GM19193 (cell line): ENCODE data around the gene CDHR3.

ENCODE experiments used
- POLR2A ChIP-seq: IDR thresholded peaks from 4 replicates; pipeline ENCODE4 v1.6.1; 2011; ENCODE audit not compliant: insufficient read depth, insufficient read length; ENCODE audit errors: extremely low read depth

CDHR3 gene, protein sequence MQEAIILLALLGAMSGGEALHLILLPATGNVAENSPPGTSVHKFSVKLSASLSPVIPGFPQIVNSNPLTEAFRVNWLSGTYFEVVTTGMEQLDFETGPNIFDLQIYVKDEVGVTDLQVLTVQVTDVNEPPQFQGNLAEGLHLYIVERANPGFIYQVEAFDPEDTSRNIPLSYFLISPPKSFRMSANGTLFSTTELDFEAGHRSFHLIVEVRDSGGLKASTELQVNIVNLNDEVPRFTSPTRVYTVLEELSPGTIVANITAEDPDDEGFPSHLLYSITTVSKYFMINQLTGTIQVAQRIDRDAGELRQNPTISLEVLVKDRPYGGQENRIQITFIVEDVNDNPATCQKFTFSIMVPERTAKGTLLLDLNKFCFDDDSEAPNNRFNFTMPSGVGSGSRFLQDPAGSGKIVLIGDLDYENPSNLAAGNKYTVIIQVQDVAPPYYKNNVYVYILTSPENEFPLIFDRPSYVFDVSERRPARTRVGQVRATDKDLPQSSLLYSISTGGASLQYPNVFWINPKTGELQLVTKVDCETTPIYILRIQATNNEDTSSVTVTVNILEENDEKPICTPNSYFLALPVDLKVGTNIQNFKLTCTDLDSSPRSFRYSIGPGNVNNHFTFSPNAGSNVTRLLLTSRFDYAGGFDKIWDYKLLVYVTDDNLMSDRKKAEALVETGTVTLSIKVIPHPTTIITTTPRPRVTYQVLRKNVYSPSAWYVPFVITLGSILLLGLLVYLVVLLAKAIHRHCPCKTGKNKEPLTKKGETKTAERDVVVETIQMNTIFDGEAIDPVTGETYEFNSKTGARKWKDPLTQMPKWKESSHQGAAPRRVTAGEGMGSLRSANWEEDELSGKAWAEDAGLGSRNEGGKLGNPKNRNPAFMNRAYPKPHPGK

DNA sequence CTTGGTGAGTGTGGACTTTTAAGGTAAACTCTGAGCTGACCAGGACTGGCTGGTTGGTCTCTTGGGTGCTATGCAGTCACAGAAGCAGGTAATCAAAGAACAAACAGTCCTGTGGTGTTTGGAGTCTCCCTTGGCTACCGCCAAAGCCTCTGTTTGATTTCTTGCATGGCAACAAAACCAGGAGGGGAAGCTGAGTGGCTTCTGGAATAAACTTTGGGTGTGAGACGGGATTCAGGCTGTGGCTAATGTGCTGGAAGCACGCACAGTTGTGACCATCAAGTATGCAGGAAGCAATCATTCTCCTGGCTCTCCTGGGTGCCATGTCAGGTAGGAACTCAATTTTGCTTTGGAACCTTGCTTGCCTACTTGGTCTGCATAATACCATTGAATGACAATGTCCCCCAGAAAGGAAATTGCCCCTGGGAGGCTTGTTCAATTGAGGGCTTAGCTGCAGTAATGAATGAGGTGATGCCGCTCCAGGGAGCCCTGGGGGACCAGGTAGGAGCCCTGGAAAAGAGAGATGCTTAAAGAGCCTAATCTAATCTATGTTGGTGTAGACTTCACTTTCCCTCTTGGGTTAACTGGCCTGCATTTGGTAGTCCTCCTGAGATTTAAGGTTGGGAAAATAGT lies at the start of gene CDHR3:
Gene CDHR3 (plus strand): TSS at position 227 of the 630 bp plus-strand sequence. CDS start 55 bp downstream, at position 282.
- no peak for TF ChIP-seq POLR2A

DNA sequence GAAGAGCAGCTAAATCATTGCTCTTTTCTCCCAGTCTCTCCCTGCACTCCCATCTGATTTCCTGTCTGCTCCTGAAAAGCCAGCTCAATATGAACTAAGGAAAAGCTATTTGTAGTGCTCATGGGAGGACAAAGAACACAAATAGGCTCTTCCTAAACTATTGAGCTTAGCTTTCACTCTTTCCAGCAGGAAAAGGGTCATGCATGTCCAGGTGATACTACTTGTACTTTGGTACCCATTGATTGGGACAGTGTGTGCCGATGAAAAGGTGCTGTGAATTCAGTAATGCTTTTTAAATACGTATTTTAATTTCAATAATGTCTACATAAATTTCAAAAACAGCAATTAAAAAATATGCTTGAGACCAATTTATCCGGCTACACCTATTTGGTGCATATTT lies 49.1 kb upstream of the CDHR3 start:
- TF ChIP-seq POLR2A, result no peak

DNA sequence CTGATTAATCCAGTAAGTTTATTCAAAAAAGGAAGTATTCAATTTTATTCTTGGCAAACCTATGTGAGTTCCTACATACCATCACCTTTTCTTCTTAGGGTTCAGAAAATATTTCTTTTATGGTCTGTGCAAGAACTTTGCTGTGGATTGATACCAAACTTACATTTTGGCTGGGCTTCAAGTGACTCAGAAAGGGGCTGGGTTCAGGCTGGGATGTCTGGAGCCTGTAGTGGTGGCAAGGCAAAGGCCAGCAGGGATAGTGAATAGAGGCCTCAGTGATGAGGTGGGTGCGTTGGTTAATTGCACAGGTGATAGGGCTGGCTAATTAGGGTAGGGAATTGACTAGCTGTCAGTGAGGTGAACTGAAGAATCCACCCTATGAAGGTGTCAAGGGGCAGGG lies 46.5 kb upstream of the CDHR3 start:
- no peak for TF ChIP-seq POLR2A

DNA sequence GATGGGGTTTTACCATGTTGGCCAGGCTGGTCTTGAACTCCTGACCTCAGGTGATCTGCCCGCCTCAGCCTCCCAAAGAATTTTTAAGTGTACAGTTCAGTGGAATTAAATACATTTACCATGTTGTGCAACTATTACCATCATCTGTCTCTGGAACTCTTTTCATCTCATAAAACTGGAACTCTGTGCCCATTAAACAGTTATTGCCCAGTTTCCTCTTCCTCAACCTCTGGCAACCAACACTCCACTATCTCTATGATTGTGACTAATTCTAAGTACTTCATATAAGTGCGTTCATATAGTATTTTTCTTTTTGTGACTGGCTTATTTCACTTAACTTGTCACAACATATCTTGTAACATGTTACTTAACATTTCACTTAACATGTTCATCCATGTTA lies 45.4 kb upstream of the CDHR3 start:
- no peak for TF ChIP-seq POLR2A

DNA sequence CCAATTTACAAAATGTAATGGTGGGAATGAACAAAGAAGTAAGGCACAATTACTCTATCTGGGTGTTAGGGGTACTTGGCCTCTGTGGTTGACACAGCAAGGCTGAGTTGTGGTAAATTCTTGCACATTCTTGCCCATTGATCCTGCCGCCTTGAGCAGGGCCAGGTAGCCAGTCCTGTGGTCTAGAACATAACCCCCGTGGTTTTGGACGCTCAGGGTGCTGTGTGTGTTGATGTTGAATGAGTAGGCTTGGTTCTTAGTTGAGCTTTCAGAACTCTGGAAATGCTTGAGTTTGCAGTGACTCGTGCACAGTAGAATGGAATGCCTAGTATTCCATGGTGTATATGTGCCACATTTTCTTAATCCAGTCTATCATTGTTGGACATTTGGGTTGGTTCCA lies 42.3 kb upstream of the CDHR3 start:
- no peak for TF ChIP-seq POLR2A

DNA sequence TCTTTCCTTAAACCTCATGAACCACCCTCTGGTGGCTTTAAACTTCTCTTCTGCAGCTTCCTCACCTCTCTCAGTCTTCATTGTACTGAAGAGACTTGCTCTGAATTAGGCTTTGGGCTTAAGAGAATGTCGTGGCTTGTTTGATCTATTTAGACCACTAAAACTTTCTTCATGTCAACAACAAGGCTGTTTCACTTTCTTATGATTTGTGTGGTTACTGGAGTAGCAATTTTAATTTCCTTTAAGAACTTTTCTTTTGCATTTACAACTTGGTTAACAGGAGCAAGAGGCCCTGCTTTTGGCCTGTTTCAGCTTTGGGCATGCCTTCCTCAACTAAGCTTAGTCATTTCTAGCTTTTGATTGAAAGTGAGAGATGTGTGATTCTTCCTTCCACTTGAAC lies 38.1 kb upstream of the CDHR3 start:
- no peak for TF ChIP-seq POLR2A

DNA sequence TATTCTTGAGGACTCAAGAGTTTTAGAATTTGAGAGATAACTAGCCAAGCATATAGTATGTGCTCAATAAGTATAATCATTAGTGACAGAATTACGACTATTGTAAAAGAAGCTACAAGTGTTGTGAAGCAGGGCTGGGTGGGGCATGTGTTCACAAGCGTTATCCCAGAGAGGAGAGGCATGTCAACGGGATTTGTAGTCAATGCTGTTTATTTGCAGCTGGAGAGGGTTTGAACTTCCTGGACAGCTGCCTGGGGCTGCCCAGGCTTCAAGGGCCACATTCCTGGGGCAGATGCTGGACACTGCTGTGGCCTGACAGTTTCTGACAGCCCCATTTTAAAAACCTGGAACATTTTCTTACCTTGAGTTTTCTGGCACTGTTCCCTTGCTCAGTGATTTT lies 36.9 kb upstream of the CDHR3 start:
- TF ChIP-seq POLR2A, result no peak

DNA sequence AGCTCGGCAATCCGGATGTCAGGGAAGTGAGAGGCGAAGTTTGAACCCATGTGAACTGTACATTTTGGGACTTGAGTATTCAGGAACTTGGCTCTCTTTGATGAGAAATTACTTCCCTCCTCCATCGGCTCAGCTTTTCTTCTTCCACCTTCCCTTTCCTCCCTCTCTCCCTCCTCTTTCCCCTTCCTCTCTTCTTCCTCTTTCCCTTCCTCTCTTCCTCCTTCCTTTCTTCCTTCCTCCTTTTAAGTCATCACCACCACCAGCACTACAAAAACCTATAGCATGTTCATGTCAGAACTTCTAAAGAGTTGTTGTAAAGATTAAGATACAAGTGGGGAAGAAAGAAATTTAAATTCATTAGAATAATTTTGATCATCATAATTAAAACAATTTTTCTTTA lies 31.9 kb upstream of the CDHR3 start:
- TF ChIP-seq POLR2A, result no peak

DNA sequence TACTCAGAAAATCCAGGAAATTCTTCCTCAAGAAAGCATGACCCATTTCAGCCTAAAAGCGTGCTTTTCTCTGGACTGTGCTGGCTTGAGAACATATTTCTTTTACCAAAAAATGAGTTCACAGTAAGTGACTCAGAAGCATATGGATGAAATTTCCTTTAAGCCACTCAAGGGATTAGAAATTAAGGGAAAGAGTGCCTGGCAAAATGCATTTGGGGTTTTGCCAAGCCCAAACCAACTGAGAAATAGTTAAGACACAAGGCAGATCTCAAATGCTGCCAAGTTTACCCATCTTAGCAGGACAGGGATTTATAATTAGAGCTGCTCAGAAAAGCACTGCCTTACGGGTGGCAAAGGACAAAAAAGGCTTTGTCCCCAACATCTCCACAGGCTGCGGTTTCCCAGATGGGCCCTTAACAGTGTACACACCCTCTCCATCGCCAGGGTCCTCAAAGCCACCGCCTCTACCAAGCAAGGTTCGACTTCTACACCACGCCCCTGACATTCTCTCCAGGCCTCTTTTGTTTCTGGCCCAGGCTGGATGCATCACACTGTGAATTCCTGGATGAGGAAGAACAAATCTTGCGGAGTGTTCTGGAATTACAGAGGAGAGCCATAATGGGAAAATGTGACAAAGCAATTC lies 30.1 kb upstream of the CDHR3 start:
- no peak for TF ChIP-seq POLR2A

DNA sequence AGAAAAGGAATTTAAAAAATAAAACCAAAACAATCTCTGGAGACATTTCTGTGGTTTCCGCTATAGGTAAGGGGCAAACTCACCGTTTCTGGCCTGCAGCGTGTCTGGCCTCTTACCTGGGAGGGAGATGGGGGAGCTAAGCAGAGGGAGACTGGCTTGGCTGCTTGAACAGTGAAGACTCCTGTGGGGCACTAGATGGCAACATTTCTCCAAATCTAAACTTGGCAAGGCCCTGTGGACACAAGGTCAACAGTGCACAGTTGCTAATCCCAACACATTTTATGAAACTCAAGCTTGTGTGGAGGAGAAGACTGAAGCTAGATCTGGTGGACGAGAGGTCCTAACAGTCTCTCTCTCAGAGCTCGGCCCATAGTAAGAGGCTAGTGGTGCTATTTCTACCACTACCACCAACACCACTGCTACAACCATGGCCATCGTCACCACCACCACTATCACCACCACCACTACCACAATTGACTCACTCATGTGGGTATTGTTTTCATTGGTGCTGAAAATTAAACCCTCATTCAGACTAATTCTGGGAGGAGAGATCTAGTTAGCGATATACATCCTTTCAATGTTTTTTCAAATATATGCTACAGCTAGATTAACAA lies 28.4 kb upstream of the CDHR3 start:
- TF ChIP-seq POLR2A, result no peak

DNA sequence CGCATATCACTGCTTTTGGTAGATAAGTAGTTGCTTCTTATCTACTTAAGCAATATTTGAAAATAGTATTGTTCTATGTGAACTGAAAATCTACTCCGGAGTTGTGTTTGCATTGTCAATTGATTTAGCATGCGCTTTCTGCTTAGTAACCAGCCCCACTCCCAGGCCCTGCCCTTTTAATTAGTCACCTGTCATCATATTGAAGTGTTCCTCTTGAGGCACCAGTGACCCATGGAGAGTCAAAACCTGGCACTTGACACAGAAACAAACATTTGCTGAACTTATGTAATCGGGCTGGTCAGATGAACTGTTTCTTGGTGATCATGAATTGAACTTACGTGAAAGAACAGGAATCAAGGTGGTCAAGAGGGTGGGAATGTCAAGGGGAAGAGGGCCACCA lies 27.8 kb upstream of the CDHR3 start:
- no peak for TF ChIP-seq POLR2A

DNA sequence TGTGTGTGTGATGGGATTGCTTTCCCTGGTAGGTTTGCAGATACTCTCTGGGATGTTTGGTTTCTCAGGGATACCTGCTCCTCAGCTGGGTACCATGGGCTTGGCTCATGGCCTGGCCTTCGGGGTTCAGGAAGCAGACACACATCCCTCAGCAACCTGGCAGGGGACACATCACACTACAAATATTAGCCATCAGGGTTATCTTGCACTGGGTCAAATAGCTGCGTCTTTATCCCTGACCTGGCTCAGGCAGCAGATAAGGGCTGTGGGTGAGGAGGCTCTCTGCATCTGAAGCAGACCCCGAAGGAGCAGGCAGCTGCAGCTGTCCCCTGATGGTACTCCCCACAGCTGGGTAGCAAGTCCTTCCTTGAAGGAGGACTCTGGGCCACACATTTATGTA lies 25.7 kb upstream of the CDHR3 start:
- TF ChIP-seq POLR2A, result no peak

DNA sequence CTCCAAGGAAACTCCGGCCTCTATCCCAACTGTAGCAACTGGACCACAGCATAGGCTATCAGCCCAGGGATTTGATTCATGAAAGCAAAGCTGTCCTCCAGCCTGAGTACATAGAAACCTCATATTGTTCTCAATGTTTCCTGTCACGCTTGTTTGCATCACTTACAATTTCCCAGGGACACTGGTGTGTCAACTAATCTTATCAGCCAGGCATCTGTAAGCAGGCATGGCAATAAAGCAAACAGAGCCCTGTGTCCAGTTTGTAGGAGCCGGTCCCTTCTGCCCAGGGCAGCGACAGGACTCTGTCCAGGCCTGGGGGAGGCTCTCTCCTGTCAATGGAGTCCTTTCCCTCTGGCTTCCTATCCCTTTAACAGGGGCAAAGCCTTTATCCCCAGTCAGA lies 23.0 kb upstream of the CDHR3 start:
- TF ChIP-seq POLR2A, result no peak

DNA sequence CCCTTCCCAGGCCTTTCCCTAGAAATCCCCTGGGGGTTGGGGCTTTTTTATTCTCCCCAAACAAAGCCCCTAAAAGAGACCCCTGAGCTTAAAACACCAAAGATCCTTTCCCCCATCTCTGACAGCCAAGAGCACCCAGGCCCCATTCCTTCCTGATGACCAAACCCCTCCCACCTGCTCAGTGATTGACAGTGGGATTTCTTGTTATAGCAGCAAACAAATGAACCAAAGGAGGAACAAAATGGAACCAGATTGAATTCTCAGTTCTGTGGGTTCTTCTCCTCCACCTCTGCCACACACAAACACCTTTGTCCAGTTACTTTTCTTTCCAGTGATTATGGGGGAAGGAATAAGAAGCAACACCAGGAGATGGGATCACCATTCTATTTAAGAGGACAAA lies 21.5 kb upstream of the CDHR3 start:
- TF ChIP-seq POLR2A, result no peak
